Measurements from ENCODE around the gene PLCB1.

The PLCB1 gene

DNA sequence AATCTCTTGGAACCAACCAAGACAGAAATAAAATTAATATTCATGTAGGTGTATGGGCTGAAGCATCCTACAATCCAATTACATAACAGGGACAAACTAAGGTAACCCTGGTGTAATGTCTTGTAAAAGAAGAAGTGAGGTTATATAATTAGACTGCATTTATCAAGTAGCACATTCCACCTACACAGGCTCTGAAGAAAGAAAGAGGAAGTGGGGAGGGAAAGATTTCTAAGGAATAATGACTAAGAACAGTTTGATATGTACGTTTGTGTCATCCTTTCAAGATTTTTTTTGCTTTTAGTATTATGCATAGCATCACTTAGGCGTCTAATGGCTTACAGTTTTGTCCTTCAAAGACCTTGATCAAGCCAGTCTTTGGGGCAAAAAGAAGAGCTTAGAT lies 139.7 kb downstream of the PLCB1 start:
- no peak overlapping the region for H3K4me3 ChIP-seq (ENCODE audit: low read depth, low read length)
- TF ChIP-seq, protein P1, sequence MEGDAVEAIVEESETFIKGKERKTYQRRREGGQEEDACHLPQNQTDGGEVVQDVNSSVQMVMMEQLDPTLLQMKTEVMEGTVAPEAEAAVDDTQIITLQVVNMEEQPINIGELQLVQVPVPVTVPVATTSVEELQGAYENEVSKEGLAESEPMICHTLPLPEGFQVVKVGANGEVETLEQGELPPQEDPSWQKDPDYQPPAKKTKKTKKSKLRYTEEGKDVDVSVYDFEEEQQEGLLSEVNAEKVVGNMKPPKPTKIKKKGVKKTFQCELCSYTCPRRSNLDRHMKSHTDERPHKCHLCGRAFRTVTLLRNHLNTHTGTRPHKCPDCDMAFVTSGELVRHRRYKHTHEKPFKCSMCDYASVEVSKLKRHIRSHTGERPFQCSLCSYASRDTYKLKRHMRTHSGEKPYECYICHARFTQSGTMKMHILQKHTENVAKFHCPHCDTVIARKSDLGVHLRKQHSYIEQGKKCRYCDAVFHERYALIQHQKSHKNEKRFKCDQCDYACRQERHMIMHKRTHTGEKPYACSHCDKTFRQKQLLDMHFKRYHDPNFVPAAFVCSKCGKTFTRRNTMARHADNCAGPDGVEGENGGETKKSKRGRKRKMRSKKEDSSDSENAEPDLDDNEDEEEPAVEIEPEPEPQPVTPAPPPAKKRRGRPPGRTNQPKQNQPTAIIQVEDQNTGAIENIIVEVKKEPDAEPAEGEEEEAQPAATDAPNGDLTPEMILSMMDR (IDR thresholded peaks at IDR 0.05; ENCODE audit: low read depth, low read length) = no peak

DNA sequence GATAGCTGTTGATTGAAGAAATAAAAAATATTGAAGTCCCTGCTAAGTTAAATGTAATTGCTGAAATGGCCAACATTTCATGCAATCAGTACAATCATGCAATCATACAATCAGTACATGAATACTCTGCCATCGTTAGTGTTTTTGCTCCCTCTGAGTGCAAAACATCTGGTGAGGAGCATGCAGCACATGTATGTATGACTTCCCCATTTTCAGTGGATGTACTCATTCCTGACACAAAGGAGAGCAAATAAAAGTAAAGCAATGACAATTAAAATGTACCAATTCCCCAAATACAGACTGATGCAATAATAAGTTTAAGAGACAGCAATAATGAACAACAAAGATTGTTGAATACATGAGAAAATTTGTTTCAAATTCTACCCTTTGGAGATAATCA lies 140.7 kb downstream of the PLCB1 start:
- H3K4me3 ChIP-seq (ENCODE audit: low read depth, low read length) = no peak overlapping the region
- TF ChIP-seq, protein P1 (IDR thresholded peaks at IDR 0.05; ENCODE audit: low read depth, low read length) = no peak

DNA sequence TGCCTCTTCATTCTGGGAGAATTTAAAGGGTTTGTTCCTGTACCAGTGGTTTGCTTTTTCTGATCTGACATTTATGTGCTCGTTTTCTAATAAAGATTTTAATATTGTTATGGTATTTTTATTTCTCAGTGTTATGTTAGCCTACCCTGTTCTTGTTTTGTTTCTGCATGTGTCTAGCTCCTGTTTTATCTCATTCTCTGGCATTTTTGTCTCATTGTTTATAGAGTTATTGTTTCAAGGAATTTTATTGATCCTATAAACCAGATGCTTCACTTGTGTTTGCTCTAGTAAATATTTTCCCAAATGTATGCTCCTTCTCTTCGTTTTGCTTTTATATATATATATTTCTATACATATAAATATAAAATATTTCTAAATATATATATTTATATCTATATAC lies 152.8 kb downstream of the PLCB1 start:
- TF ChIP-seq, protein P1 (IDR thresholded peaks at IDR 0.05; ENCODE audit: low read depth, low read length) = no peak
- H3K4me3 ChIP-seq (ENCODE audit: low read depth, low read length) = no peak overlapping the region

DNA sequence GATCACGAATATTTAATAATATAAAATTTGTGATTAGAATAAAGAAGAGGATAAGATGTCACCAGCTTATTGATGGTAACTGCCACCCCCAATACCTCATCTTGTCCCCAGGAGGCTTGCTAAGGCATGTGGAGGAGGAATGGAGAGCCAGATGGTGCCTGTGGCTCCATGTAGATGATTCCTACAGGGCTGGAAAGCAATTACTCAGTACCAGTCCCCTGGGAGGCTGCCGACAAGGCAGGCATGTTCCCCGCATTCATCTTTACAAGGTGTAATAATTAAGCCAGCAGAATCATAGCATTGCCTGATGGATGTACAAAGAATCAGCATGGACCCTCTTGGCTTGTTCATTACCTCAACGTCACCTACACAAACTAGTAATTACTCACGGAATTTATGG lies 155.3 kb downstream of the PLCB1 start:
- H3K4me3 ChIP-seq (ENCODE audit: low read depth, low read length) = no peak overlapping the region
- TF ChIP-seq, protein P1 (IDR thresholded peaks at IDR 0.05; ENCODE audit: low read depth, low read length) = no peak

DNA sequence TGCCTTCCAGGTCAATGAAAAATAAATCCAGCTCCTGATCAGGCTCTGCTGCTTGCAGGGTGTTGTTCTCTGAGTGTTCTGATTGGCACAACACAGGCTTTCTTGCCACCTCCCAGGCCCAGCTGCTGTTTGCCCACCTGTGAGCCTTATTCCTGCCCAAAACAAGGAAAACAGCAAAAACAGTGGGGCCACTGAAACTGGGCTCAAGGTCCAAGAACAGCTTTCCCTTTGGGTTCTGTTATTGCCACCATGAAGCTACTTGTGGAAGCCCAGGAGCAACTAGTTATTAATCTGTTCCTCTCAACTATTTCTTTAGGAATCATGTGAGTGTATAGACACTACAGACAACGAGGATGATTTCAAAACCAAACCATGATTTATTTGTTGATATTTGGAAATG lies 159.1 kb downstream of the PLCB1 start:
- H3K4me3 ChIP-seq (ENCODE audit: low read depth, low read length) = no peak overlapping the region
- TF ChIP-seq, protein P1 (IDR thresholded peaks at IDR 0.05; ENCODE audit: low read depth, low read length) = no peak

DNA sequence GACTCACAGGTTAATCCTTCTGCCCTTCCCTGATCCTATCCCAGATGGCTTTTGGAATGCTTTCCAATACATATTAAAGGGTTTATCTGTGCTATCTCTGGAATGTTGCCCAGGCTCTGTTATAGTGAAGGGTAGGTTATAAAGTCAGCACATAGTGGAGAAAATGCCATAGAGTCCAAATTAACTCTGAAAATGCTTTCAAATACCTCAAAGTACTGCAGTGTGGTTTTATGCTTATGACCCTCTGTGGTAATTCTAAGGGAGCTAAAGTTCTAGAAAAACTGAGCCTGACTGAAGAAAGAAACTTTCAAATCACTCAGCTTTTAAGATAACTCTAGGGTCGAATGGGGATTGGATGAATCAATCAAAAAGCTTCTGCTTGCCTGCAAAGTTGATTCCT lies 159.8 kb downstream of the PLCB1 start:
- H3K4me3 ChIP-seq (ENCODE audit: low read depth, low read length) = no peak overlapping the region
- TF ChIP-seq, protein P1 (IDR thresholded peaks at IDR 0.05; ENCODE audit: low read depth, low read length) = no peak

DNA sequence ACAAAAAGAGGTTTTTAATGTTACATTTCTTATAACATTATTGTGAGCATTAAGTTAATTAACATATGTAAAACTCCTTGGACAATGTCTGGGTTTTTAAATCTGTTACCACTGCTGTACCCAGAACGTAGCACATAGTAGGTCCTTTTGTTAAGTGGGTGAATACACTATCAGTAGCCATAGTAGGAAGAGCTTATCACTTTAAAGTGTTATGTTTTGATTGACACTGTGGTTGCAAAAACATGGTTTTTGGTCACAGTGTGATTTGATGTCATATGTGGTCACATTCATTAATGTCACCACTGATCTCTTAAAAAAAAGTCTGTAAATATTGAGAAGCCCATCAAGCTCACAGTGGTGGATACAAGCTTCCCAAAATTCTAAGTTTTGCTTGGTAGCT lies 160.7 kb downstream of the PLCB1 start:
- H3K4me3 ChIP-seq (ENCODE audit: low read depth, low read length) = no peak overlapping the region
- TF ChIP-seq, protein P1 (IDR thresholded peaks at IDR 0.05; ENCODE audit: low read depth, low read length) = no peak
